Measurements from ENCODE around the gene IER3.

The IER3 gene, protein sequence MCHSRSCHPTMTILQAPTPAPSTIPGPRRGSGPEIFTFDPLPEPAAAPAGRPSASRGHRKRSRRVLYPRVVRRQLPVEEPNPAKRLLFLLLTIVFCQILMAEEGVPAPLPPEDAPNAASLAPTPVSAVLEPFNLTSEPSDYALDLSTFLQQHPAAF

GRCh38 chr6:30744054-30744805 is at the start of gene IER3:
IER3 (minus strand) TSS chr6:30744547; CDS start chr6:30744518, 29 bp downstream.
- FAIRE-seq: no peak

- no peak for FAIRE-seq
These were observed 49.3 kb upstream of the IER3 start for GRCh38 chr6:30793521-30794194.

DNA sequence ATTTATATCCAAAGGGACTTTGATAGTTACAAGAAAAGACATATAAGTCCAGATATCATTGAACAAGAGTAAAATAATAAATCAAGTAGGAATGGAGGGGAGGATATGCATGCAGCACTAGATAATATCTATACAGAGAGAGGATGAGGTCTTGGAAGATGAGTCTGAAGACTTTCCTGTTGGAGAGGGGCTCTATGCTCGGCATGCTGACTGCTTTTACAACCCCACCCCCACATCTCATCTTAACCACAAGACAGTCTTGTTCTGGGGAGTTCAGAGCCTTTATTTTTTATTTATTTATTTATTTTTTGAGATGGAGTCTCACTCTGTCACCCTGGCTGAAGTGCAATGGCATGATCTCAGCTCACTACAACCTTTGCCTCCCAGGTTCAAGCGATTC is 48.4 kb upstream of the IER3 start:
- FAIRE-seq: no peak

DNA sequence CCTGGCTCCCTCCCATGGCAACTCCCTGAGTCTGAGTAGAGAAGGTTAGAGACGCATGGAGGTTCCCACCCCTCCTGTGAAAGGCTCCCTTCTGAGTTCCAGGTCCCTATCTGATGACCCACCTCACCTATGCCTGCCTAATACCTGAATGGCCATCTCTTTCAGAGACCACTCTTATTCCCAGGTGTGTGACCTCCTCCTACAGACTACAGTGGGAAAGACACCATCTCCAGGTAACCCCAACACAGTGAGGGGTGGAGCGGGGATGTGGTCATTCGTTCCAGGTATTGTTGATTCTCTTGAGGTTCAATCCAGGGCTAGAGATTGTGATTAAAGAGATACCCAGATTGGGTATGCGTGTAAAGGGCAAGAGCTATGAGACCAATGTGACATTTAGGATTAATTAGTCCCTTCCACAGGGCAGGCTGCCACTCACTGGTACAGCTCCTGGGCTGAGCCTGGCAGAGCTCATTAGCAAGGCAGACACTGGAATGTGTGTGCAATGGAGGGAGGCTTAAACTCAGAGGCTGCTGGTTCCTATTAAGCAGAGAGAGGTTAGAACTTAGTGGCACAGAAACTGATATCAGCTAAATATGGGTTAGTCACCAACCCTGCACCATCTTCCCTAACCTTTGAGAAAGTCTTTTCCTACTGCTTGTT is 46.5 kb upstream of the IER3 start:
- no peak for FAIRE-seq

- FAIRE-seq: no peak
These were observed 45.3 kb upstream of the IER3 start for GRCh38 chr6:30789606-30790005.

DNA sequence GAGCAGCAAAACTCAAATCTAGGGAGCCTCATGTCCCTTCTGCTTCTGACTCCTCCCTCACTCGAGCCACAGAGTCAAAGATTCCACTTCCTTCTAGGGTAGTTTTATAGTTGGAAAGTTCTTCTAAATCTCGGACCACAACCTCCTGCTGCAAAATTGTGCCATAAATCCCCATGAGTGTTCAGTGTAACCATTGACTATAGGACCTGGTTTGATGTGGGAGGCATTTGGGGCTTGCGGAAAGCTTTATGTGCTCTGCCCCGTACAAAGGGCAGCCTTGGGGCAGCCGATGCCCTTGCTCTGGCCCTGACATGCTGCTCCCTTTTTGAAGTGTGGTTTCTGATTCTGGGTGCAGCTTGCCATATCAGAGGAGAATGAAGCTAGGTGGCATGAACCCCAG is 43.6 kb upstream of the IER3 start:
- no peak for FAIRE-seq

DNA sequence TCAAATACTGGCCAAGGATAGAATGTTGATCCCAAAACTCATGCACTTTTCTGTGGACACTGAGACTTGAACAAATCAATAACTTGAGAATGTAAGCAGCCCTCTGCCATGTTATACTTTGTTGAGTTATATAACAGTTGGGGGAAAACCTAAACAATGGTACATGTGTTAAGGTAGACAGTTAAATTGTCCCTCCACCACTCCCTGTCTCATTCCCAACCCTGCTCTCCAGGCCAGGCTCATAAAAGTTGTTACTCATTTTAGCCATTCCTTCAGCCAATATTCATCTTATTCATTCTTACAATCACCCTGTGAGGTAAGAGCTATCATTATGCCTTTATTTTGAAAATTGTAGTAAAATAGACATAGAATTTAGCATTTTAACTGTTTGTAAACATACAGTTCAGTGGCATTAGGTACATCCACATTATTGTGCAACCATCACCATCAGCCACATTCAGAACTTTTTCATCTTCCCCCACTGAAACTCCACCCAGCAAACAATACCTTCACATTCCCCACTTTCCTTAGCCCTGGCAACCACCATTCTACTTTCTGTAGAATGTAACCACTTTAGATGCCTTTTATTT is 38.2 kb upstream of the IER3 start:
- no peak for FAIRE-seq

- no peak for FAIRE-seq
These were observed 37.5 kb upstream of the IER3 start for GRCh38 chr6:30781743-30782424.

- FAIRE-seq: no peak
These were observed 37.0 kb upstream of the IER3 start for GRCh38 chr6:30781395-30781742.

DNA sequence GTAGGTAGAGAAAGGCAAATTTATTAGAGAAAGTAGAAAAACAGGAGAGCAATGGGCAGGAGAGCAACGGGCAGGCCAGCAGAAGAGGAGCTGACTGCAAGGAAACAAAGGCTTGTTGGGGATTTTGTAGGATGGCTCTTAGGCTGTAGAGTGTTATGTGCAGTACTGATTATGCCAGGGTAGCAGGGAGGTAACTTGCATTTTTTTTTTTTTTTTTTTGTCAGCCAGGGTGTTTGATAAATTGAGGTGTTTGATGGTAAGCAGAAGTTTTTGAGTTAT is 36.2 kb upstream of the IER3 start:
- FAIRE-seq: no peak

- no peak for FAIRE-seq
These were observed 35.7 kb upstream of the IER3 start for GRCh38 chr6:30779850-30780641.

DNA sequence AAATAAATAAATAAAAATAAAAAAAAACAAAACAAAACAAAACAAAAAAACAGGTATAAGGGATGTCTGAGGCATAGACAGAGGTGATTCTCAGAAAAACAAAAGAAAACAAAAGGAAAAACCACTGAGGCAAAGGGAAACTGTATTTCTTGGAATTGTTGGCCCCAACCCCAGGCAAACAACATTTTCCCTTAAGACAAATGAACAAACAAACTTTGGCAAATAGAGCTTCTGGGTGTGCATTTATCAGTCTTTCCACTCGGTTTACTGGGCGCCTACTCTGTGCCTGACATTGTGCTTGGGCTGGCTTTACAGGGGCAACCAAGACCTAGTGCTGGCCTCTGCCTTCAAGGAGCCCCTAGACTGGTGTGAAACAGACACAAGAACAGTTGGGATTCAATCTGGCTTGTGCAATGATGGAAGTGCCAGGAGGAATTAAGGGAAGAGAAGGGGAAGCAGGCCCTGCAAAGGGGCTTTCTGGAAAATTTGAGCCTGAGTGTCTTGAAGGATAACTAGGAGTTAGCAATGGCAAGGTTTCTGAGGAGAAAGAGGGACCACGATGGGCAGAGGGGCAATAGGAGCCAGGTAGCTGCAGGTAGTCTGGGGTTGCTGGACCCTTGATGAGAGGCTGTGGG is 33.8 kb upstream of the IER3 start:
- no peak for FAIRE-seq

DNA sequence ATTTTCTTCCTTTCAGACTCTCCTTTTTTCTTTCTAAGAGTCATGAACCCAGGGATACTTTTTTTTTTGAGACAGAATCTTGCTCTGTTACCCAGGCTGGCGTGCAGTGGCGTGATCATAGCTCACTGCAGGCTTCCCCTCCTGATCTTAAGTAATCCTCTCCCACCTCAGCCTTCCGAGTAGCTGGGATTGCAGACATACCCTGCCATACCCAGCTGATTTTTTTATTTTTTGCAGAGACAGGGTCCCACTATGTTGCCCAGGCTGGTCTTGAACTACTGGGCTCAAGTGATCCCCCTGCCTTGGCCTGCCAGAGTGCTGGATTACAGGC is 32.8 kb upstream of the IER3 start:
- no peak for FAIRE-seq

DNA sequence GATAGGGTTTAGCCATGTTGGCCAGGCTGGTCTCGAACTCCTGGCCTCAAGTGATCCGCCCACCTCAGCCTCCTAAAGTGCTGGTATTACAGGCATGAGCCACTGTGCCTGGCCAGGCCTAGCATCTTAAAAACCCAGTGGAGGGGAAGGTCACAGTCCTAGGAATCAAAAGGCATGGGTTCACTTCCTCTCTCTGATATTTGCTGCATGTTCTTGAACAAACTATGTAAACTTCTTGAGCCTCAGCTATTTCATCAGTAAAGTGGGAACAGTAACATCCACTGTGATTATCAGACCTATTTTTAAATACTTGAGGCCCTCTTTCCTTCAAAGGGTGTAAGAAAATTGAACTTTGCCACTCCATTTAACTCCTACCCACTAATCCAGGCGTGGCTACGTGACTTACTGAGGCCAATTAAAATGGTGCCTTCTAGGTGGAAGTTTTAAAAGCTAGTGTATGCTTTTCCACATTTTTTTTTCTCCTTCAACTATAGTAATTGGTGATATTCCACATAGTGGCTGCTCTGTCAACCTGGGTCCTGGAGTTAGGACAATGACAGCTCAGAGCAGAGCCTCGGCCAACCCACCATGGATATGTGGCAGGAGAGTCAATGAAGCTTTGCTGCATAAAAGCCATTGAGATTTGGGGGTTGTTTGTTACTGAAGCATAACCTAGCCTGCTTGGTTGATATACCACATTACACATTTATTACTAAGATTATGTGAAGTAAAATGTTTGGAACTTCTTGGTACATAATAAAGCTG is 32.2 kb upstream of the IER3 start:
- FAIRE-seq: no peak

DNA sequence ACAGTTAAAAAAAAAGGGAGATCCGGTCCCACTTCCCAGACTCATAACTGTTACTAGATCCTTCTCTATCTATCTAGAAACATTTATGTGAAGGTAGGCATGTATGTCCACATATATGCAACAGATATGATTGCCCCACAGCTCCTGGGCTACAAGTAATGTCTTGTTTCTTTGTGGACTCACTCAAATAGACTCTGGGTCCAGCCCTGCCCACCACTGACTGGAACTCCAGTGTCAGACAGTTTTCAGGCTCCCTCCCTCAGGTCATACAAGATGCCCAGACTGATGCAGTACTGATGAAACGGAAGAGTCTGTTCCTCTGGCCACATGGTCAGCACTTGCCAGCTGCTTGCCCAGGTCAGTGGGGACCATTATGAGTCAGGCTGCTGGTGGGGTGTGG is 30.8 kb upstream of the IER3 start:
- no peak for FAIRE-seq

GRCh38 chr6:30774701-30775100 is 30.4 kb upstream of the IER3 start:
- FAIRE-seq: no peak

- FAIRE-seq: no peak
These were observed 26.2 kb upstream of the IER3 start for GRCh38 chr6:30770592-30770991.

GRCh38 chr6:30769853-30770524 is 25.6 kb upstream of the IER3 start:
- no peak for FAIRE-seq

GRCh38 chr6:30769088-30769852 is 24.9 kb upstream of the IER3 start:
- no peak for FAIRE-seq

- FAIRE-seq: no peak
These were observed 24.3 kb upstream of the IER3 start for GRCh38 chr6:30768634-30769087.
